LNCAP (cell line): ENCODE measurements around the gene PLAGL1.

Experiments
- TF ChIP-seq, protein P1 (sequence below): fragments of 450-650 bp; IDR thresholded peaks from 2 replicates; pipeline ENCODE4 v1.5.1; 2017; ENCODE audit warnings: mild to moderate bottlenecking

The PLAGL1 gene

DNA sequence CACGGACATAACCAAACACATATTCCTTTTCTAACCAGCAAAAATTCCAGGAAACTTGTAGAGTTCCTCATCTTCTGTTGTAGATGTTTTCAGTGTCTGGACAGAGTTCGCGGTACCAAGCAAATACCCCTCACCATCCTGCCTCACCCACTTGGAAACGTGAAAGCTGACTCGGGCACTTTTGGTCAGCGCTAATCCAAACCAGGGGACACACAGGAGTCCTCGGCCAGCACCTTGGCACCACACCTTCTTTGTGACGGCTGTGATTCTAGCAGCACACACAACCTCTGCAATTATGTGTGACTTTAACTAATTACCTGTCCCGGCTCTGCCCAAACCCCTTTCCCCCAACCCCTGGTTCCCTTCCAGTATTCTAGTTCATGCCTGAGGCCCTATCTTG, 58.1 kb downstream of the PLAGL1 start:
- TF ChIP-seq, protein P1, sequence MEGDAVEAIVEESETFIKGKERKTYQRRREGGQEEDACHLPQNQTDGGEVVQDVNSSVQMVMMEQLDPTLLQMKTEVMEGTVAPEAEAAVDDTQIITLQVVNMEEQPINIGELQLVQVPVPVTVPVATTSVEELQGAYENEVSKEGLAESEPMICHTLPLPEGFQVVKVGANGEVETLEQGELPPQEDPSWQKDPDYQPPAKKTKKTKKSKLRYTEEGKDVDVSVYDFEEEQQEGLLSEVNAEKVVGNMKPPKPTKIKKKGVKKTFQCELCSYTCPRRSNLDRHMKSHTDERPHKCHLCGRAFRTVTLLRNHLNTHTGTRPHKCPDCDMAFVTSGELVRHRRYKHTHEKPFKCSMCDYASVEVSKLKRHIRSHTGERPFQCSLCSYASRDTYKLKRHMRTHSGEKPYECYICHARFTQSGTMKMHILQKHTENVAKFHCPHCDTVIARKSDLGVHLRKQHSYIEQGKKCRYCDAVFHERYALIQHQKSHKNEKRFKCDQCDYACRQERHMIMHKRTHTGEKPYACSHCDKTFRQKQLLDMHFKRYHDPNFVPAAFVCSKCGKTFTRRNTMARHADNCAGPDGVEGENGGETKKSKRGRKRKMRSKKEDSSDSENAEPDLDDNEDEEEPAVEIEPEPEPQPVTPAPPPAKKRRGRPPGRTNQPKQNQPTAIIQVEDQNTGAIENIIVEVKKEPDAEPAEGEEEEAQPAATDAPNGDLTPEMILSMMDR: no peak

DNA sequence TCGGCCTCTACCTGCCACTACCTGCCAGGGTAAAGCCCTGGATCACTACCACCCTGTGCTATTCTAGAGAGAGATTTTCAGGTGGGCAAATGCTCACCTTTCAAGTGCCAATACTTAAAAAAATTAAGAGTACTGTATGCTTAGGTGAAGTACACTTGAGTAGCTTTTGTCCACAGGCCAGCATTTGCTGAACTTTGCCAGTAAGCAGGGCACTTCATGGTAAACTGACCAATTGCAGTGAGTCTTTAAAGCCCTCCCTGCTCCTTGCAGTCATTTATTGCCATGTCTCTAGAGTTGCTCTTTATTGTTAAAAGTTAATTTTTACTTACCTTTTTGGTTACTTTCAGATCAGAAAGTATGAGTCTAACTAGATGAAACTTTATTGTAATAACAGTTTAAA, 58.5 kb downstream of the PLAGL1 start:
- TF ChIP-seq, protein P1: no peak

DNA sequence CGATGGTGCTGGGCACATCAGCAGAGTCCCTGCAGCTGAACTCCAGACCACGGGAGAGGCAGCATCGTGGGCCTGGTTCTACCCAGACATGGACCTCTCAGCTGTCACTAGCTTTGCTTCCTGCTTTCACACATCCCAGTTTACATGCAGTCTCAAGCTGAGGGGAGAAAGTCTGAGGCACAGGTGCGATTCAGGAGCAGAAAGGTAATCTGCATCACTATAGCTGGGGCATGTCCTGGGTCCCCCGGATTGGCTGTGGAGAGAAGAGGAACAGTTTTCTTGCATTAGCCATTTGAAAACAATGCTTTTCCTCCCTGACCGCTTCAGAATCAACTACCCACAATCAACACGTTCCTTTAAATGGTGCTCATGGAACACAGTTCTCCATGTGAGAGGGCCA, 59.9 kb downstream of the PLAGL1 start:
- TF ChIP-seq, protein P1: no peak

DNA sequence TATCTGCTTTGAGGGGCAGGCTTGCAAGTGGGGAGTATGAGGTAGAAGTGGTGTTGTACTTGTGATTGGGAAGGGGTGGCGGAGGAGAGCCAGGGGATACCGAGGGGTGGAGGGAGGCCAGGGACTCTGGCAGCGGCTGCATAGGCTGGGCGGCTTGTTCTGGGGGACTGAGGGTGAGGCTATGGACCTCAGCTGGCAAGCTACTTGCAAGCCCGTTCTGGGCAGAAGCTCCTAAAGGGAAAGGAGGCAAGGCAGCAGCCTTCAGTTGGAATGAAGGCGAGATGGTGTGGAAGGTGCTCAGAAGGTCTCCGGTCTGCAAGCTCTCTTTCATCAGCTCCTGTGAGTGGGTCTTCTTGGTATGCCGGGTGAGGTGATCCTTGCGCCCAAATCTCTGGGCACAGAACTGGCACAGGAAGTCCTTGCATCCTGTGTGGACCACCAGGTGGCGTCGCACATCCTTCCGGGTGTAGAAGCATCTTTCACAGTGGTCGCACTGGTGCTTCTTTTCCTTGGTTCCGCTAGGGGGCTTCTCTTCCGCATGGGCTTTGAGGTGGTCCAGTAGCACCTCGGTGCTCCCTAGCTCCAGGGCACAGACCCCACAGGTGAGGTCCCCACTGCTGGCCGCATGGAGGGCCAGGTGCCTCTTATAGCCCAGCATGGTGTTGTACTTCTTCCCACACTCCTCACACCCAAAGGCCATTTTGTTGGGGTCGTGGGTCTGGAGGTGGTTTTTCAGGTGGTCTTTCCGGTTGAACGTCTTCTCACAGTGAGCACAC, 66.0 kb downstream of the PLAGL1 start:
- TF ChIP-seq, protein P1: peak; percentile 79

DNA sequence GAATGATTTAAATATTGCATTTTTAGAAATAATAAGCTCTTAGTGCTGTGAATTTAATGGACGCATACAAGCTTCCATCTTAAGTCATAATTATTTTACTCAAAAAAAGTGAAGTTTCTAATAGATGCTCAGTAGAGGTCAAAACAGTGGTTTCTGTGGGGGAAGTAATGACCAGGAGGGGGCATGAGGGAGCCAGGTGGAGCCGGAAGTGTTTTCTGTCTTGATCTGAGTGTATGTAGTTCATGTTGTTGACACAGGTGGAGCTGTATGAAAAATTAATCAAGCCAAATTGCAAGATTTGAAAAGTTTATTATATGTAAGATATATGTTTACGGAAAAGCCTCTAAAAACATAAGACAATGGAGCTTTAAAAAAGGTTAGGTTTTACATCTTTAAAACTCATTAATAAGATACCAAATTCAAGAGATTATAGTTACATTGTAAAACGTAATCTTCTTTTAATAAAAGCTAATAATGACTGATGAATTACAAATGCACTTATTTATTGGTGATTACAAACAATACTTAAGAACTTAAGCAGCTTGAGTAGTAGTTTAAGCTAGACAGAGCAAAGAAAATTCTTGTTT, 68.0 kb downstream of the PLAGL1 start:
- TF ChIP-seq, protein P1: peak; percentile 97

DNA sequence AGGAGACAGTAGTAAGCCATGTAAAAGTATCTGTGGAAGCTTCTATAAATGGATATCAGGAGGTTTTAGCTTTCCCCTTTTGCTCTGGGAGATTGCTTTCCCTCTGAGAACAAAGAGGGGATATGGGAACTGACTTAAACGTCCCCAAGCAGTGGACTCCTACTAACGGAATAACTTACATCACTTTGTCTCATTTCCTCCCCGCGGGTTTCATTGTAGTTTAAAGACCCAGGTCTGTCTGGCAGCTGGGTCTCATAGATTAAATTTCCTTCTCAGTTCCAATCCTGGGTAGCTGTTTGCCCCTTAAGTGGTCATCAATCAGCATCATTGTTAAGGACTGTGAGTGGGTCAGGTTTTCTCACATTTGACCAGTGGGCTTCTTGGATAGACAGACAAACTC, 68.7 kb downstream of the PLAGL1 start:
- TF ChIP-seq, protein P1: no peak

DNA sequence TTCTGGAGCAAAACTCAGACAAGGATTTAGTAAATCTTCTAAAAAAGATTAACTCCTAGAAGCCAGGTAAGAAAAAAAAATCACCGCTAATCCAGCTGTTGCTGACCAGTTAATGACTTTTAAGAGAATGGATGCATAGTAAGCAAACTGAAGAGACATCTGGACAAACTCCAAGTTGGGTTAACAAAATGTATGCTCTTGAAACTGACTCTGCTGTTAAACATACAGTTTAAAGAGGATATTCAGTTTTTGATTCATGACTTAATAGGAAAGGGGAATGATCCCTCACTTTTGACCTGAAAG, 70.4 kb downstream of the PLAGL1 start:
- TF ChIP-seq, protein P1: no peak
